ENCODE data around the gene ALDH1A1. TPM values are rescaled to one million over a fixed set of nuclear protein-coding genes. Genes with fewer than 3 reads are reported as not detected.

Gene ALDH1A1
- total and polyA plus RNA-seq, 9 of the 15 experiments (the other 6 are each of a cell fraction or from before 2014, with no cell fraction given), result 1.8 to 86.3 (median 24.4) TPM

GRCh38 chr9:72930828-72931227, 22.0 kb downstream of the ALDH1A1 start:
- no peak for FAIRE-seq
- WGBS (ENCODE audit: insufficient coverage, low coverage, missing lambda C conversion rate), result 84% methylated on average over 7 of the region's 10 CpGs
- in situ Hi-C loops (cut with MboI), result no loop called here

DNA sequence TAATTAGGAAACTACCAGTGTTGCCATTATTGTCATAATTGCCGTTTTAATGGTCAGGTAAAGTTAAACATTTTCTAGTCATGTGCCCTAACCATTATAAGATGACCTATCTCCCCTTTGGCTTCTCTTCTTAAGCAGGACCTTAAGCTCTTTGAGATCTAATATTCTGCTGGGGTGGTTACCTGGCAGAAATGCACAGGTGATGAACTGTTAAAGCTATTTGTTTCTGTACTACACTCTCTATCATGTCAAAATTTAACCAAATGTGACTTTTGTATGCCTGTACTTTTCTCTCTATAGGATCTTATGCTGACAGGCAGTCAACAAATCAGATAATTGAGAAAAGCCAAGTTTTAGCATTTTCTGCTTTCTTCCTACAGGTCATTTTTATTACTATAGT, 23.3 kb downstream of the ALDH1A1 start:
- Histone ChIP-seq H2AFZ (ENCODE audit: low read depth, low read length) (no peak overlapping the region), H3K4me2 (ENCODE audit: insufficient read depth, low read length) (no peak overlapping the region), H3K4me3 (no peak overlapping the region), H3K9me3 (replicated peaks; ENCODE audit: control insufficient read depth, insufficient read depth, low read depth, low read length) (no peaks in the 10 kb centered on the region), H4K20me1 (replicated peaks; ENCODE audit: control insufficient read depth, insufficient read depth, low read length) (no peaks in the 10 kb centered on the region), H3K27me3 (ENCODE audit: control insufficient read depth in 2 of 2, insufficient read depth in 2 of 2, low read length in 2 of 2) (no peaks in the 10 kb centered on the region), H3K4me1 (replicated peaks in 1 of 2; ENCODE audit: control insufficient read depth in 2 of 2, insufficient read depth in 2 of 2, low read length in 2 of 2) (no peaks in the 10 kb centered on the region), H3K36me3 (ENCODE audit: control insufficient read depth, insufficient read depth, low read length) (no peaks in the 10 kb centered on the region; the same call in 2 of the 3 replicates), H3K79me2 (ENCODE audit: control insufficient read depth, insufficient read depth, low read length) (no peaks in the 10 kb centered on the region), H3K9me1 (ENCODE audit: control insufficient read depth, insufficient read depth, low read length) (no peaks in the 10 kb centered on the region), H3K9ac (ENCODE audit: insufficient read depth in 1 of 2, low read depth in 2 of 2, low read length in 2 of 2) (no peak overlapping the region), H3K27ac (ENCODE audit: extremely low read depth, low read depth, low read length) (no peak overlapping the region)
- FAIRE-seq (no peak), ATAC-seq (no peak), DNase-seq (ENCODE audit: extremely low read depth in 1 of 4, low spot score in 3 of 4) (no peak)
- intact Hi-C loops (cut with micrococcal nuclease), result no loop called here
- in situ Hi-C loops (cut with MboI), result no loop called here
- CTCF ChIA-PET (ENCODE audit: low intra/inter-chr PET ratio), result no interaction called here
- WGBS (ENCODE audit: insufficient coverage, low coverage, missing lambda C conversion rate), result 46% methylated on average over 1 of the region's 1 CpG
- POLR2A ChIA-PET, result no interaction called here
- BruUV-seq (replicated peaks), result no TSS peak
- TF ChIP-seq ZNF583 (CRISPR knock-in tag; IDR thresholded peaks at IDR 0.05) (no peak), NEUROD1 (IDR thresholded peaks at IDR 0.05; ENCODE audit: borderline replicate concordance, low read depth, low read length, partially characterized antibody) (no peak), ZNF232 (CRISPR knock-in tag; IDR thresholded peaks at IDR 0.05) (no peak), FOS (IDR thresholded peaks at IDR 0.05; ENCODE audit: extremely low read depth, insufficient read length) (no peak)

More at GRCh38 chr9:72930828-72931227, 22.0 kb downstream of the ALDH1A1 start:
- intact Hi-C loops (cut with micrococcal nuclease), result no loop called here
- H3K27me3 ChIP-seq (ENCODE audit: control insufficient read depth in 2 of 2, insufficient read depth in 2 of 2, low read length in 2 of 2), result no peaks in the 10 kb centered on the region
- ATAC-seq (no peak), DNase-seq (ENCODE audit: extremely low read depth in 1 of 4, low spot score in 3 of 4) (no peak)
- H3K79me2 ChIP-seq (ENCODE audit: control insufficient read depth, insufficient read depth, low read length), result no peaks in the 10 kb centered on the region
- BruUV-seq (replicated peaks), result no TSS peak
- no peaks in the 10 kb centered on the region for H4K20me1 ChIP-seq (replicated peaks; ENCODE audit: control insufficient read depth, insufficient read depth, low read length)
- H3K4me2 ChIP-seq (ENCODE audit: insufficient read depth, low read length), result no peak overlapping the region
- no peaks in the 10 kb centered on the region for H3K9me1 ChIP-seq (ENCODE audit: control insufficient read depth, insufficient read depth, low read length)
- H3K4me1 ChIP-seq (replicated peaks in 1 of 2; ENCODE audit: control insufficient read depth in 2 of 2, insufficient read depth in 2 of 2, low read length in 2 of 2), result no peaks in the 10 kb centered on the region
- no peak overlapping the region for H3K27ac ChIP-seq (ENCODE audit: extremely low read depth, low read depth, low read length)
- no peak for TF ChIP-seq NFIC (IDR thresholded peaks at IDR 0.05)
- TF ChIP-seq POLR3G (IDR thresholded peaks at IDR 0.05; ENCODE audit: extremely low read depth, insufficient read length, insufficient replicate concordance), result no peak
- TF ChIP-seq ZNF707 (CRISPR knock-in tag; conservative IDR thresholded peaks at IDR 0.05), result no peak
- no peak for TF ChIP-seq PHF21A (IDR thresholded peaks at IDR 0.05; ENCODE audit: borderline replicate concordance, low read depth)
- no peak overlapping the region for H3K4me3 ChIP-seq
- H3K9me3 ChIP-seq (replicated peaks; ENCODE audit: control insufficient read depth, insufficient read depth, low read depth, low read length), result no peaks in the 10 kb centered on the region
- CTCF ChIA-PET (ENCODE audit: low intra/inter-chr PET ratio), result no interaction called here
- no peak overlapping the region for H3K9ac ChIP-seq (ENCODE audit: insufficient read depth in 1 of 2, low read depth in 2 of 2, low read length in 2 of 2)
- H3K36me3 ChIP-seq (ENCODE audit: control insufficient read depth, insufficient read depth, low read length), result no peaks in the 10 kb centered on the region; the same call in 2 of the 3 replicates
- H2AFZ ChIP-seq (ENCODE audit: low read depth, low read length), result no peak overlapping the region
- POLR2A ChIA-PET, result no interaction called here
